HG02970 (cell line): Measurements from ENCODE around the gene ANO10.
"Not testable (repeated sequence)": the region's sequence is repeated elsewhere in the genome, so short reads cannot be mapped to it uniquely, and the experiment has no call there.

Source experiments
- ATAC-seq: cut with Tn5 transposase; IDR thresholded peaks from one replicate; pipeline ENCODE4 v1.9.1; 2021; ENCODE audit warnings: mild to moderate bottlenecking, moderate library complexity, moderate number of reproducible peaks; ENCODE audit not compliant: unreplicated experiment, low FRiP score

The ANO10 gene

GRCh38 chr3:43484926-43485488 is 136.8 kb downstream of the ANO10 start:
- ATAC-seq = no peak

DNA sequence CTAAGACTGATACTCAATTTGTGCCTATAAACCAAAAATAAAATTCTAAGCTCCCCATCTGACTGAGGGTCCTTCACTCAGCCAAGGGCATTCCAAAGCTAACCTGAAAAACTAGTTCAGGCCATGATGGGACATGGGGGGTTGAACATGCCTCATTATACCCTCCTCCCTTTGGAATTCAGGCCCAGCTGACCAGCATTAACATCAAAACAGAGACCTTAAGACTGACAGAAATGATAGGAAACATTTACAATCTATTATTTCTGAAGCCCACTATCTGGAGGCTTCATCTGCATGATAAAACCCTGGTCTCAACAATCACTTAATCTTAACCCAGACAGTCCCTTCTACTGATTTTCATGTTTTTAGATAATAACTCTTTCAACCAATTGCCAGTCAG is 140.4 kb downstream of the ANO10 start:
- ATAC-seq = no peak

DNA sequence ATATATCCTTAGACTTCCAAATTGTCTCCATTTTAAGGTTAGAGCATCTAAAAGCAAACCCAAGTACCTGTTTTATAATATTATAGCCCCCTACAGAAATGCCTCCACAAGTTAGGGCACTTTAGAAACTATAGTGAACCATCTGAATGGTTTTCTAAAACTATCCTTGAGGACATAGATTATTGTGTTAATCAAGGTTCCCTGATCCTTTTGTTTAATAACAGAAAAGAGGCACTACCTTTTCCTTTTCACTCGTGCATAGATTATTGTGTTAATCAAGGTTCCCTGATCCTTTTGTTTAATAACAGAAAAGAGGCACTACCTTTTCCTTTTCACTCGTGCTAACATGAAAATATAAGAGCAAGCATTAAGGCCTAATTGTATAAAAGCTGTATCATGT is 143.0 kb downstream of the ANO10 start:
- ATAC-seq = not testable (repeated sequence)

DNA sequence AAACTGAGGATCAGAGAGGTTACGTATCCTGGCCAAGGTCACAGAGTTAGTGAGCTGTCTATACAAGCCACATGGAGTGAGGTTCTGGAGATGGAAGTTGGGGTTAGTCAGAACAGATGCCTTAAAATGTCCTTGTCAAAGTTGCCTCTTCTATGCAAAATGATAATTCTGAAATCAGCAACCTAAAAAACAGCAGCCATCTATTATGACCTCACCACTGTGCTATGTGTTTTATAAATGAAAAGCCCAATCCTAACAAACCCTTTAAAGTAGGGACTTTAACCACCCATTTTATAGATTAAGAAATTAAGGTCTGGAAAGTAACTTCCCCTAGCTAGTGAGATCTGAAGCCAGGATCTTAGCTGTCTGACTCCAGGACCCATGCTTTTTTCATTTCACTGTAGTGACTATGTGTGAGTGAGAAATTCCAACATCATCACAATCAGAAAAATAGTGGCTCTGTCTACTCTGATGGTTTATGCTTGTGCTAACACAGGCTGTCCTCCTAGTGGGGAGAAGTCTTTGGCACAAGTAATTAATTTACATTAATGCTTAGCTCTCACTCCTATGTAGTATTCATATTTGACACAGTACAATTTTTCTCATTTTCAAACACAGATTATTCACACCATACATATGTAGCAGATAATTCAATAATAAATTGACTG is 143.6 kb downstream of the ANO10 start:
- ATAC-seq = no peak

DNA sequence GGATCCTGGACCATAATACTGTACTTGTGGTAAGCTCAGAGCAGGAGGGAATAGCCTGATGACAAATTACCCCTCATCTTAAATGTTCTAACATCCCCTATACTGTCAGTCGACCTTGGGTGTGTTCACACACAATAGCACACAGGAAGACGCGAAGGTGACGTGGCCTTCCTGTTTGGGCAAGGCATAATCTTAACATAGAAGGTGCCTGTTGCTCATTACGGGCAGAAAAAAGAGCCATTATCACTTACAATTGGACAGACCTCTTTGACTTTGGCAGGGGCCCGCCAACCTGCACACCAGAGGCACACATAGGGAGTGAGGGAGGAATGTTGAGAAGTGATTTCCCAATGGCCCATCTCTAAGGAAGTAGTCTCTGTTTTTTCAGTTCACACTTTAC is 144.2 kb downstream of the ANO10 start:
- ATAC-seq = no peak

DNA sequence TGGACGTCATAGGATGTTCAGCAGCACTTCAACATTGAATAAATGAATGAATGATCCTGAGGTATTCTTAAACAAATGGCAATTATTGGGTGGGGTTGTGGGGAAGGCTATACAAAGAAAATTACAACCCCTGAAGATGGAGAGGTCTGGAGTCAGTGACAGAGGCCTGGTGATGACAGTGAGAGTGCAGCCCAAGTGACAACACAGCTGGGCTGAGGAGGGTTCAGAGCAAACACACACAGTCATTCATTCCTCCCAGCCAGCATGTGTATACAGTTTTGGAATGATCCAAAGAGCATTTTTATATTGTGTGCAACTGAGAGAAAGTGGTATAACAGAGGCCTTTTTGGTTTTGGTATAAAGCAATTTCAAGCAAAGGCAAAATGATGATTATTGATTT is 148.1 kb downstream of the ANO10 start:
- ATAC-seq = no peak

DNA sequence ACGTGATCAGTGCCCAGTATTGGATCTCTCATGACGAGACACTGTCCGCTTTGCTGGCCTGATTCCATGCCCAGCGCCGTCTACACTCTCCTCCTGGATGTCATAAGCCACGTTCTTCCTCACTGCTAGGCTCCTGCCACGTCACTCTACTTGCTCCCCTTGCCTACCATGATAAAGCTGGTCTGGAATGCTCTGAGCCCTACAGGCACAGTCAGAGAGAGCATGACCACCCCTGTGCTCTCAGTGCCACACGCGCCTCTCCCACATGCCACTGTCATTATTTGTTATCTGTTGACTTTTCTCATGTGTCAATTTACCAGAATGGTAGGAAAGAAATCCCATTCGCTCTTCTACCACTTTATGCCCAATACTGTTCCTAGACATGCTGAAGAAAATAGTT is 148.6 kb downstream of the ANO10 start:
- no peak for ATAC-seq

DNA sequence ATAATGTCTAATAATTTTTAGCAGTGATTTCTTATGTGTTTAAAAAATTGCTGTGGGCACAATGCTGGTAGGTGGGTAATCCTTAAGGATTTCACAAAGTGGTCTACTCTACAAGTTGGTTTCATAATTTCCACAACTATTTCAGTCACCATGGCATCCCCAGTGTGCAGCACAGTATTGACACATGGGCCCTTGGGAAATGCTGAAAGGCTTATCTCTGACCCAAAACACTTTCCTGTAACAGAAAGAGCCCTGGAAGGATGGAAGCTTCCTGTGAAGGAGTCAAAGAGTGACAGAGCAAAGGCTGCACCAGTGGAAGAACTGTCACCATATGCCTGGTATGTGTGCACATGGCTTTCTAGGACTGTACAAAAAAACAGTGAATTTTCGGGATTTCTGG is 153.7 kb downstream of the ANO10 start:
- no peak for ATAC-seq

DNA sequence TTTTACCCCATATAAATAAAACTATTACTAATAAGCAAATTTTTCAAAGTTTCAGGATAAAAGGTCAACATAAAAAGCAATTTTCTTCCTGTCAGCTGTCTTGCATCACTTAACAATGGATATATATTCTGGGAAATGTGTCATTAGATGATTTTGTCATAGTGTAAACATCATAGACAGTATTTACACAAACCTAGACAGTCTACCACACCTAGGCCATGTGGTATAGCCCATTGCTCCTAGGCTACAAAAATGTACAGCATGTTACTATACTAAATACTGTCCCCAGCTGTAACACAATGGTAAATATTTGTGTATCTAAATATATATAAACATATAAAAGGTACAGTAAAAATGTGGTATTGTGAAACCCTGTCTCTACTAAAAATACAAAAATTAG is 156.7 kb downstream of the ANO10 start:
- ATAC-seq = no peak

GRCh38 chr3:43462566-43462965 is 159.2 kb downstream of the ANO10 start:
- not testable (repeated sequence) for ATAC-seq

DNA sequence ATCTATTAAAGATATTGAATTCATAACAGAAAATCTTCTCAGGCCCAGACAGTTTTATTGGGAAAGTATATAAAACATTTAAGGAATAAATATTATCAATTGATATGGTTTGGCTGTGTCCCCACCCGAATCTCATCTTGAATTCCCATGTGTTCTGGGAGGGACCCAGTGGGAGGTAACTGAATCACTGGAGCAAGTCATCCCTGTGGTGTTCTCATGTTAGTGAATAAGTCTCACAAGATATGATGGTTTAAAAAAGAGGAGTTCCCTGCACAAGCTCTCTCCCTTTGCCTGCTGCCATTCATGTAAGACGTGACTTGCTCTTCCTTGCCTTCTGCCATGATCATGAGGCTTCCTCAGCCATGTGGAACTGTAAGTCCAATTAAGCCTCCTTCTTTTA is 160.5 kb downstream of the ANO10 start:
- ATAC-seq = no peak

DNA sequence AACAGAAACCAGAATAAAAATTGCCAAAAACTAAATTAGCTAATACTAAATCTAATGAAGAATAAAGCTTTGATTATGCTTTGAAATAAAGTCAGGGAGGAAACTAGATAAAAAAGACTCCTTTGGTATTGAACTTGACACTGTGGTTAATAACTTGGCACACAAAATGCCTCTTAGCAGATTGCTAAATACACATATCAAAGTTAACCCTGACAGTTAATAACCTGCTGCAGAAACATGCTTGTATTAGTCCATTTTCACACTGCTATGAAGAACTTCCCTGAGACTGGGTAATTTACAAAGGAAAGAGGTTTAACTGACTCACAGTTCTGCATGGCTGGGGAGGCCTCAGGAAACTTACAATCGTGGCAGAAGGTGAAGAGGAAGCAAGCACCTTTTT is 164.8 kb downstream of the ANO10 start:
- ATAC-seq = not testable (repeated sequence)

GRCh38 chr3:43455233-43455632 is 166.6 kb downstream of the ANO10 start:
- ATAC-seq = no peak

DNA sequence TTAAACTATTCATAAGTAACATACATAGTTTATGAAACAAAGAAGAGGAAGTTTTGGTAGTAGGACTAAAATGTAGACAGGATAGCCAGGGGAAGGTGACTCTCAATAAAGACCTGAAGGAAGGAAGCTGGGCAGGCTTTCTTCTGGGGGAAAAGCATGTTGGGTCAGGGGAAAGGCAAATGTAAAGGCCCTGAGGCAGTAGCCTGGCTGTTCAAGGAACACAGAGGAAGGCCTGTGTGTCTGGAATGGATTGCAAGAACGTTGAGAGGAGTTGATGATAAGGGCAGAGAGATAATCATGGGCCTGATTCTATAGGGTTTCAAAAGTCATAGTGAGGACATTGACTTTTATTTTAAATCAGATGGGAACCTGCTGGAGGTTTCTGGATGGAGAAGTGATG is 167.8 kb downstream of the ANO10 start:
- no peak for ATAC-seq

GRCh38 chr3:43451670-43452254 is 170.0 kb downstream of the ANO10 start:
- ATAC-seq = no peak

DNA sequence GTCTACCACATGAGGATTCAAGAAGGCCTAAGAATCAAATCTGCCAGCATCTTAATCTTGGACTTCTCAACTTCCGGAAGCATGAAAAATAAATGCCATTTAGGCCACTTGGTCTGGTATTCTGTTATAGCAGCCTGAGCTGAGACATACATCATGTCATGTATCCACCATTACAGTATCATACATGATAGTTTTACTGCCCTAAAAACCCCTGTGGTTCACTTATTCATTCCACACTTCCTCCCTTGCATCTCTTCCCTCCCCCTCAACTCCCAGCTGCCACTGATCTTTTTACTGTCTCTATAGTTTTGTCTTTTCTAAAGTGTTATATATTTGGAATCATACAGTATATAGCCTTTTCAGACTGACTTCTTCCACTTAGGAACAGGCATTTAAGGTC is 173.7 kb downstream of the ANO10 start:
- no peak for ATAC-seq

DNA sequence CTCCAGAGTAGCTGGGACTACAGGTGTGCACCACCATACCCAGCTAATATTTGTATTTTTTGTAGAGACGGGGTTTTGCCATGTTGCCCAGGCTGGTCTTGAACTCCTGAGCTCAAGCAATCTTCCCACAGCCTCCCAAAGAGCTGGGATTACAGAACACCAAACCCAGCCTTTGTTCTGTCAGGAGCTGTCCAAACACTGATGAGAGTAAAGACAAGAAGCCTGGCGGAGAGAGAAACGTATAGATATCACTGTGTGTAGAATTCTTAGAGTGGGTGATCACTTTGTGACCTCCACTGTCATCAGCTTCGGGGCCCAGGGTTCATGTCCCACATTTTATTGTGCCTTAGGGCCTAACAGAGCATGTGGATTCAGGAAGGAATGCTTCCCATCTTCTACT is 176.0 kb downstream of the ANO10 start:
- no peak for ATAC-seq

DNA sequence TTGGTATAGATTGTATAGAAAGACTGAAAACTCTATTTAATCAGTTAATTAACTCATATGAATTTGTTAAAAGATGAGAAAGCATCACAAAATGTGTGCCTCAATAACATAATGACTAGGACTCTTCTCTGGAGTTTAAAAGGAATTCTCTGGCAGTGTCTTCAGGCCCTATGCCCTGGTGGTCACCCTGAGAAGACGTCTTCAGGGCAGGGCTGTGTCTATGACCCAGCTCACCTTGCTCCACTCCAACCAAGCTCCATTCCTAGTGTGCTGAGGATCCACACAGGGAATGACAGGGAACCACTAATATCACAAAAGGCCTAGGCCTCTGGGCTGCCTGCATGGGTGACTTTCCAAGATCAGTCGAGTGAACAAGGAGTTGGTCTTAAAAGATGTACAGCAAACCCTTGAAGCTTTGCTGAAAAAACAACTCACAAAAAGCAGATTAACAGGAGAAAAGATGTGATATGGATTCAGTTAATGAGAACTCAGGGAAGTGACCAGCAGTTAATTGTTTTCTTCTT is 178.9 kb downstream of the ANO10 start:
- ATAC-seq = no peak

DNA sequence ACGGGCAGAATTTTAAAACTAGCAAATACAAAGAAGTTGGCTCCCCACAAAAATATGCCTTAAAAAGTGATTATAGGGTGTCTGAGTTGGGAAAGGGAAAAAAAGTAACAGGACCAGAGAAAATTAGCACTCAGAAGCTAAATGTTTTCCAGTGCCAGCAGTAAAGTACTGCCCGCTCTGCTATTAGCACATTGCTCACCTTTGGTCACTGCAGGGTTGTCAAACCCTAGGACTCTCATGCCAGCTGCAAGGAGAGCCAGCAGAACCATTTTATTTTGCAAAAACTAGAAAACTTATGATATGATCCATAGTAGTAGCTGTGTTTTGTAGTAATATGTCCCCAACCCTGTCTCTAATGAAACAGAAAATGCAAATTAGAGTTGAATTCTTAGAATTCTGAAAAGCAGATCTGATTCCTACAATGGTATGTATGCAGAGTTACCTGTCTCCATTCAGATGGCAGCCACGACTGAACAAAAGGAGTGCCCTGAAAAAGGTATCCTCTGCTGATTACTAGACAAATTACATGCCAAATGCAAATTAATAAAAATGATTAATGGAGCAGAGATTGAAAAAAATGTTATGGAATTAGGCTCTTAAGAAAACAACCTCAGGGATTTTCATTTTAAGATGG is 185.2 kb downstream of the ANO10 start:
- ATAC-seq = no peak

DNA sequence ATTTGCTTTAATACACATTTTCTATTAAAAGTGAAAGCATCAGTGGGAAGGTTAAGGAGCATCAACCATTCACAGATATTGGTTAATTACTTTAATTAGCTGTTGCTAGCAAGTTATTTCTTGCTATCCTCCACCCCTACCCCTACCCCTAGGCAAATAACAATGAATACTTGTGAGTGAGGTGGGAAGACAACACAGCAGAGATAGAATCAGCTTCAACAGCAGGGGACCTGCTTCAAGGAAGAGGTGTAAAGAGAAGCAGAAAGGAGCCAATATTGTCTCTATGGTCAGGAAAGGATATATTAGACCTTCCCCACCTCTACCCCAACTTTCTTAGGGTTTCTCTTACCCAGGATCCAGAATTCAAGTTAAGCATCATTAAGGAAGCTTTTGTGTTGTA is 186.1 kb downstream of the ANO10 start:
- ATAC-seq = no peak

GRCh38 chr3:43434431-43434830 is 187.4 kb downstream of the ANO10 start:
- ATAC-seq = no peak

- ATAC-seq = no peak
Measured at GRCh38 chr3:43432462-43432861, 189.3 kb downstream of the ANO10 start.
